Stomach (tissue), 9 donors: ENCODE data around the gene OBSCN. TPM values are rescaled to one million over a fixed set of nuclear protein-coding genes. Genes with fewer than 3 reads are reported as not detected.

Source experiments
- DNase-seq, 2 donors: peaks; one replicate each; pipeline versions ENCODE4 v3.0.0 to v3.0.0-alpha.2; 2013 to 2019
- H3K27ac ChIP-seq, 5 donors: fragments of 200-600 bp in 4 of 5; sonication (generic) in 4 of 5; one replicate each; pipeline ENCODE4 v1.5.1; 2013 to 2019; ENCODE audit warnings: mild to moderate bottlenecking in 1 of 5, moderate library complexity in 1 of 5
- H3K27me3 ChIP-seq, 3 donors: fragments of 200-600 bp; sonication (generic); one replicate each; pipeline ENCODE4 v1.5.1; 2017 to 2019; ENCODE audit warnings: mixed run types in 1 of 3
- H3K36me3 ChIP-seq, 4 donors: fragments of 200-600 bp; sonication (generic); 1 replicate in 3 of 4; 2 replicates in 1 of 4; pipeline ENCODE4 v1.5.1; 2016 to 2019
- H3K4me1 ChIP-seq, 4 donors: fragments of 200-600 bp; sonication (generic); one replicate each; pipeline ENCODE4 v1.5.1; 2016 to 2019
- H3K4me3 ChIP-seq, 4 donors: fragments of 200-600 bp; sonication (generic) in 3 of 4; one replicate each; pipeline ENCODE4 v1.5.1; 2016 to 2019; ENCODE audit warnings: mild to moderate bottlenecking in 1 of 4
- H3K9me3 ChIP-seq, 4 donors: fragments of 200-600 bp; sonication (generic); one replicate each; pipeline ENCODE4 v1.5.1; 2016 to 2019
- EP300 ChIP-seq: sonication (generic); formaldehyde crosslinking; IDR thresholded peaks from one replicate; pipeline ENCODE4 v1.6.1; 2017; ENCODE audit warnings: antibody characterized with exemption
- POLR2A ChIP-seq, 4 donors: fragments of 450-650 bp; IDR thresholded peaks; one replicate each; pipeline ENCODE4 v1.6.1; 2016; ENCODE audit warnings: antibody characterized with exemption in 4 of 4, control low read depth in 2 of 4, mild to moderate bottlenecking in 1 of 4, moderate library complexity in 1 of 4
- POLR2AphosphoS5 ChIP-seq, 3 donors: sonication (generic); formaldehyde crosslinking; IDR thresholded peaks; one replicate each; pipeline ENCODE4 v1.6.1; 2016; ENCODE audit warnings: antibody characterized with exemption in 3 of 3
- WGBS, 5 donors: extraction: QIAGEN DNeasy Blood & Tissue Kit in 3 of 5; methylation state at CpG; one replicate each; pipeline versions ENCODE4 v1.1.5 to v1.1.7; 2013 to 2018; 5-methylcytosine and 5-hydroxymethylcytosine counted together
- intact Hi-C: fragments of 100-400 bp; cut with DNase I; formaldehyde crosslinking; loops from one replicate; pipeline ENCODE4 v1.15.1; 2023; ENCODE audit warnings: low total_unique reads
- polyA plus RNA-seq, 3 donors: library from polyadenylated mRNA; stranded (reverse); fragments of 200-250 nt; gene quantifications; one replicate each; pipeline ENCODE4 v1.2.3, GENCODE V29; 2013
- total RNA-seq, 5 donors: library from RNA; depleted of rRNA; stranded (reverse); fragments of >200 nt; gene quantifications; one replicate each; pipeline versions ENCODE4 v1.1.0 to v1.2.3, GENCODE V29; 2014 to 2016
- TF ChIP-seq, protein P1 (sequence below), 7 experiments: fragments of 450-650 bp in 4 of 7; fragments of 200-600 bp in 3 of 7; sonication (generic) in 3 of 7; IDR thresholded peaks; one replicate each; pipeline ENCODE4 v1.5.1; 2016 to 2019; ENCODE audit warnings: antibody characterized with exemption in 7 of 7, control low read depth in 2 of 7, mild to moderate bottlenecking in 1 of 7
- donor health status: healthy with polysubstance abuse.
- donor health status: Bipolar disorder and iron deficiency.
- donor health status: healthy.

The OBSCN gene
- total and polyA plus RNA-seq, 8 donors: 7.2 to 111 (median 24.7) TPM

DNA sequence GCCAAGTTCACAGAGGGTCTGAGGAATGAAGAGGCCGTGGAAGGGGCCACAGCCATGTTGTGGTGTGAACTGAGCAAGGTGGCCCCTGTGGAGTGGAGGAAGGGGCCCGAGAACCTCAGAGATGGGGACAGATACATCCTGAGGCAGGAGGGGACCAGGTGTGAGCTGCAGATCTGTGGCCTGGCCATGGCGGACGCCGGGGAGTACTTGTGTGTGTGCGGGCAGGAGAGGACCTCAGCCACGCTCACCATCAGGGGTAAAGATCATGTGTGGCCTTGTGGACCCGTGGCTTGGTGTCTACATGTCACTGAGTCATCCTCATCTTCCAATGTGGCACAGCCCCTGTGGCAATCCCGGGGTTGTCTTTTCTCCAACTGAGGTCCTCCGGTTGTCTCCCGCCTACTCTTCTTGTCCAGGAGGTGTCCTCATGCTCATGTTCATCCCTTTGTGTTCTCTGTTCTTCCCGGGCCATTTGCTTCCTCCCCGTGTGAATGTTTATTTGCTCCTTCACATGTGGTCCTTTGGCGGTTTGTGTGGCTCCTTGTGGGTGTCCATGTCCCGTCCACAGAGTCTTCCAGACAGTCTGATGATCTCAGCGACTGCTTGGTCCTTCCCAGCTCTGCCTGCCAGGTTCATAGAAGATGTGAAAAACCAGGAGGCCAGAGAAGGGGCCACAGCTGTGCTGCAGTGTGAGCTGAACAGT is 84.2 kb downstream of the OBSCN start:
- no peak overlapping the region for H3K27ac ChIP-seq
- peaks cover 0 to 2% (median under 1%) of the 10 kb centered on the region in 4 donors for H3K9me3 ChIP-seq
- WGBS, 5 donors: 74 to 87% (median 81%) methylated on average over 12 to 16 of the region's 16 CpGs
- DNase-seq: no peak
- intact Hi-C loops: no loop called here
- H3K4me1 ChIP-seq: no peaks in the 10 kb centered on the region
- H3K27me3 ChIP-seq: no peaks in the 10 kb centered on the region
- no peak overlapping the region for H3K4me3 ChIP-seq
- TF ChIP-seq POLR2AphosphoS5 (IDR thresholded peaks at IDR 0.05): no peak
- TF ChIP-seq POLR2A (IDR thresholded peaks at IDR 0.05): no peak
- no peak for TF ChIP-seq EP300
- TF ChIP-seq, protein P1, sequence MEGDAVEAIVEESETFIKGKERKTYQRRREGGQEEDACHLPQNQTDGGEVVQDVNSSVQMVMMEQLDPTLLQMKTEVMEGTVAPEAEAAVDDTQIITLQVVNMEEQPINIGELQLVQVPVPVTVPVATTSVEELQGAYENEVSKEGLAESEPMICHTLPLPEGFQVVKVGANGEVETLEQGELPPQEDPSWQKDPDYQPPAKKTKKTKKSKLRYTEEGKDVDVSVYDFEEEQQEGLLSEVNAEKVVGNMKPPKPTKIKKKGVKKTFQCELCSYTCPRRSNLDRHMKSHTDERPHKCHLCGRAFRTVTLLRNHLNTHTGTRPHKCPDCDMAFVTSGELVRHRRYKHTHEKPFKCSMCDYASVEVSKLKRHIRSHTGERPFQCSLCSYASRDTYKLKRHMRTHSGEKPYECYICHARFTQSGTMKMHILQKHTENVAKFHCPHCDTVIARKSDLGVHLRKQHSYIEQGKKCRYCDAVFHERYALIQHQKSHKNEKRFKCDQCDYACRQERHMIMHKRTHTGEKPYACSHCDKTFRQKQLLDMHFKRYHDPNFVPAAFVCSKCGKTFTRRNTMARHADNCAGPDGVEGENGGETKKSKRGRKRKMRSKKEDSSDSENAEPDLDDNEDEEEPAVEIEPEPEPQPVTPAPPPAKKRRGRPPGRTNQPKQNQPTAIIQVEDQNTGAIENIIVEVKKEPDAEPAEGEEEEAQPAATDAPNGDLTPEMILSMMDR (IDR thresholded peaks at IDR 0.05): no peak
- peaks cover 0 to 53% (median 16%) of the 10 kb centered on the region in 4 donors for H3K36me3 ChIP-seq

DNA sequence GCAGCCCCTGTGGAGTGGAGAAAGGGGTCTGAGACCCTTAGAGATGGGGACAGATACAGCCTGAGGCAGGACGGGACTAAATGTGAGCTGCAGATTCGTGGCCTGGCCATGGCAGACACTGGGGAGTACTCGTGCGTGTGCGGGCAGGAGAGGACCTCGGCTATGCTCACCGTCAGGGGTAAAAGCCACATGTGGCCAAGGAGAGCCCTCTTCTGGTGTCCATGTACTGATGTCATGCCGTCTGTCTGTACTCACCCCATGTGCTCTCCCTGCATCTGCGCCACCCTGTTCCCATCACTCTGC is 84.7 kb downstream of the OBSCN start:
- intact Hi-C loops: no loop called here
- TF ChIP-seq POLR2A (IDR thresholded peaks at IDR 0.05) (no peak), EP300 (no peak), POLR2AphosphoS5 (IDR thresholded peaks at IDR 0.05) (no peak)
- TF ChIP-seq, protein P1 (IDR thresholded peaks at IDR 0.05): no peak
- H3K4me1 ChIP-seq: no peaks in the 10 kb centered on the region
- no peaks in the 10 kb centered on the region for H3K27me3 ChIP-seq
- no peak for DNase-seq
- WGBS, 5 donors: 87 to 93% (median 91%) methylated on average over 8 to 9 of the region's 9 CpGs
- peaks cover 0 to 51% (median 16%) of the 10 kb centered on the region in 4 donors for H3K36me3 ChIP-seq
- no peak overlapping the region for H3K27ac ChIP-seq
- no peak overlapping the region for H3K4me3 ChIP-seq
- H3K9me3 ChIP-seq: peaks cover 0 to 7% (median 4%) of the 10 kb centered on the region in 4 donors

DNA sequence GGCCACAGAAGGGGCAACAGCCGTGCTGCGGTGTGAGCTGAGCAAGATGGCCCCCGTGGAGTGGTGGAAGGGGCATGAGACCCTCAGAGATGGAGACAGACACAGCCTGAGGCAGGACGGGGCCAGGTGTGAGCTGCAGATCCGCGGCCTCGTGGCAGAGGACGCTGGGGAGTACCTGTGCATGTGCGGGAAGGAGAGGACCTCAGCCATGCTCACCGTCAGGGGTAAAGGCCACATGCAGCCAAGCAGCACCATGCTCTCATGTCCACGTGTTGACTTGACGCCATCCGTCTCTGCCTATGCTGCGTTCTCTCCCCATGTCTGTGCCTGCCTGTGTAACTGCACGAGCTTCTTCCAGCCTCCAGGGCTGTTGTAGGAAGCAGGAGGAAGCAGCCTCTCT is 85.5 kb downstream of the OBSCN start:
- Histone ChIP-seq H3K9me3 (peaks cover 0 to 14% (median 7%) of the 10 kb centered on the region in 4 donors), H3K27me3 (no peaks in the 10 kb centered on the region), H3K36me3 (peaks cover 0 to 45% (median 16%) of the 10 kb centered on the region in 4 donors), H3K27ac (no peak overlapping the region), H3K4me3 (no peak overlapping the region), H3K4me1 (no peaks in the 10 kb centered on the region)
- DNase-seq: no peak
- WGBS, 5 donors: 90 to 94% (median 93%) methylated on average over 15 of the region's 15 CpGs
- TF ChIP-seq, protein P1 (IDR thresholded peaks at IDR 0.05): no peak
- TF ChIP-seq POLR2A (IDR thresholded peaks at IDR 0.05) (no peak), EP300 (no peak), POLR2AphosphoS5 (IDR thresholded peaks at IDR 0.05) (no peak)
- intact Hi-C loops: no loop called here

DNA sequence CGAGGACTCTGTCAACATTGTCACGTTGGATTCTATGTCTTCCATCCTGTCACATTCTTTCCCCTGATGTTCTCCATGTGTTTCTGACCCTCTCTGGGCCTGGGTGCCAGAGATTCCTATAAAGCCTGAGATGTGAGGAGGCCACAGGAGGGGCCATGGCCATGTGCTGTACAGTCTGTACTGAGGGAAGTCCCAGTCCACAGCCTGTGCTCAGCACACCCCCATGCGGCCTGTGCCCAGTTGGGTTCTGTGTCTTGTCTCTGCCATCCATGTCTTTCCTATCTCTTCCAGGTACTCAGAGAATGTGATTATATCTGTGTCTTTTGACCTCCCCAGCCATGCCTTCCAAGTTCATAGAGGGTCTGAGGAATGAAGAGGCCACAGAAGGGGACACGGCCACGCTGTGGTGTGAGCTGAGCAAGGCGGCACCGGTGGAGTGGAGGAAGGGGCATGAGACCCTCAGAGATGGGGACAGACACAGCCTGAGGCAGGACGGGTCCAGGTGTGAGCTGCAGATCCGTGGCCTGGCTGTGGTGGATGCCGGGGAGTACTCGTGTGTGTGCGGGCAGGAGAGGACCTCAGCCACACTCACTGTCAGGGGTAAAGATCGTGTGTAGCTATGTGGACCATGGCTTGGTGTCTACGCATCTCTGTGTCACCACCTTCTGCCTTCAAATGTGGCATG is 86.1 kb downstream of the OBSCN start:
- no peak for TF ChIP-seq POLR2A (IDR thresholded peaks at IDR 0.05)
- TF ChIP-seq, protein P1 (IDR thresholded peaks at IDR 0.05): no peak
- no peak for TF ChIP-seq EP300
- no peak for TF ChIP-seq POLR2AphosphoS5 (IDR thresholded peaks at IDR 0.05)
- Histone ChIP-seq H3K27me3 (no peaks in the 10 kb centered on the region), H3K4me3 (no peak overlapping the region), H3K4me1 (no peaks in the 10 kb centered on the region), H3K27ac (no peak overlapping the region), H3K36me3 (peaks cover 0 to 45% (median 15%) of the 10 kb centered on the region in 4 donors), H3K9me3 (peaks cover 0 to 15% (median 7%) of the 10 kb centered on the region in 4 donors)
- DNase-seq: no peak
- 87 to 94% (median 93%) methylated on average over 14 of the region's 14 CpGs for WGBS, 5 donors
- intact Hi-C loops: no loop called here
